ENCODE measurements around the gene SPIRE2. TPM values are rescaled to one million over a fixed set of nuclear protein-coding genes. Genes with fewer than 3 reads are reported as not detected.
"Not testable (repeated sequence)": the region's sequence is repeated elsewhere in the genome, so short reads cannot be mapped to it uniquely, and the experiment has no call there.

SPIRE2 gene
- total and polyA plus RNA-seq, 2 donors (not counting 1 experiment from before 2014, with no cell fraction given), result 0.98 to 2.0 TPM

DNA sequence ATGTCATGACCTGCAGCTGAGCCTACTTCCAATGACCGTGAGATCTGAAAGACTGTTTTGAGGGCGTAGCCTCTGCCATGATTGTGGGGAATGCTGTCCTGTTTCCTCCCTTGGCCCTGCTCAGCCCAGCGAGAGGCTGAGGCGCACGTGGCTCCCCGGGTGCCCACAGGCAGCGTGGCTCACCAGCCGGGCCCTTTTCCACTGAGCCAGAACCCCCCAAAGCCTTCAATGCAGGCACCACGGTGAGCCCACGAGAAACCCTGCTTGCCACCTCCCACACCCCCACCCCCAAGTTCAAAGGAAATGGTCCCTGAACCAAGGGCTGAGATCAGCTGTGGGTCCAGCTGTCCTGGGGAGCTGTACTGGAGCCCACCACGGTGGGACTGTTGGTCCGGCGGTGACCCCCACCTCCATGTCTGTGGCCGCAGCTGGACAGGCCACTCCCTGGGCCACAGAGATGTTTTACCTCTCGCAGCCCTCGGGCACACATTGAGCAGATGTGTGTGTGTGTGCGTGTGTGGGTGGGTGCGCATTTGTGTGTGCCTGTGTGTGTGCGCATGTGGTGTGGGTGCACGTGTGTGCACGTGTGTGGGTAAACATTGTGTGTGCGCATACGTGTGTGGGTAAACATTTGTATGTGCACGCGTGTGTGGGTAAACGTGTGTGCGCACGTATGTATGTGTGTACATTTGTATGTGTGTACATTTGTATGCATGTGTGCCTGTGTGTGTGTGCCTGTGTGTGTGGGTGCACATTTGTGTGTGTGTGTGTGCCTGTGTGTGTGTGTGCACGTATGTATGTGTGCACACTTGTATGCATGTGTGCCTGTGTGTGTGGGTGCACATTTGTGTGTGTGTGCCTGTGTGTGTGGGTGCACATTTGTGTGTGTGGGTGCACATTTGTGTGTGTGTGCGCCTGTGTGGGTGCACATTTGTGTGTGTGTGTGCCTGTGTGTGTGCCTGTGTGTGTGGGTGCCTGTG is 85.4 kb downstream of the SPIRE2 start:
- intact Hi-C loops (cut with micrococcal nuclease), result no loop called here

DNA sequence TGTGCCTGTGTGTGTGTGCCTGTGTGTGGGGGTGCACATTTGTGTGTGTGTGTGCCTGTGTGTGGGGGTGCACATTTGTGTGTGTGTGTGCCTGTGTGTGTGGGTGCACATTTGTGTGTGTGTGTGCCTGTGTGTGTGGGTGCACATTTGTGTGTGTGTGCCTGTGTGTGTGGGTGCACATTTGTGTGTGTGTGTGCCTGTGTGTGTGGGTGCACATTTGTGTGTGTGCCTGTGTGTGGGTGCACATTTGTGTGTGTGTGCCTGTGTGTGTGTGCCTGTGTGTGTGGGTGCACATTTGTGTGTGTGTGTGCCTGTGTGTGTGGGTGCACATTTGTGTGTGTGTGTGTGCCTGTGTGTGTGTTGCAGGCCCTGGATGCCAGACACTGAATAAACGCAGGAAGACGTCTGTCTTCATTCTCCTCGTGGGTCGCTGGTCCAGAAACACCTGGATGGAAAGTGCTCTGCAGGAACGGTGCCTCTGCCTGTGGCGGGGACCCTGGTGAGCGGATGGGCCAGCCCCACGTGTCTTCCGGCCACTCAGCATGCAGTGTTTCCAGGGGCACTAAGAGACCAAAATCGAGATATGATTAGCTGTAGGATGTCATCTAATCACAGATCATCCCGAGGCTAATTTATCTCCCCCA is 86.5 kb downstream of the SPIRE2 start:
- H3K9me3 Mint-ChIP-seq (ENCODE audit: insufficient read depth); ATAC-seq (ENCODE audit: low read depth); H3K9me3 ChIP-seq (ENCODE audit: control extremely low read depth in 1 of 3, control insufficient read depth in 2 of 3, insufficient read depth in 1 of 3, low read length in 2 of 3); DNase-seq; H3K27ac ChIP-seq (ENCODE audit: low read length in 2 of 2); H2AFZ ChIP-seq (ENCODE audit: insufficient read depth, low read depth, low read length, poor library complexity, severe bottlenecking); H3K4me3 ChIP-seq (ENCODE audit: control extremely low read depth in 1 of 5, extremely low read depth in 1 of 5, insufficient read depth in 1 of 5, low read depth in 2 of 5, low read length in 4 of 5); H3K27me3 Mint-ChIP-seq; POLR2A ChIA-PET; H3K79me2 ChIP-seq (ENCODE audit: control insufficient read depth, insufficient read depth, low read length); H3K4me2 ChIP-seq (replicated peaks; ENCODE audit: low read depth, low read length, poor library complexity, severe bottlenecking); H3K4me3 Mint-ChIP-seq; H3K9ac ChIP-seq (ENCODE audit: low read length); CTCF ChIA-PET; intact Hi-C loops (cut with micrococcal nuclease); H3K36me3 ChIP-seq (replicated peaks in 1 of 2; ENCODE audit: control extremely low read depth in 1 of 2, control insufficient read depth in 1 of 2, extremely low read depth in 1 of 2, insufficient read depth in 2 of 2, low read length in 1 of 2): not testable (repeated sequence)
- peaks cover 18% of the 10 kb centered on the region for H4K20me1 ChIP-seq (ENCODE audit: control insufficient read depth, insufficient read depth, low read length, poor library complexity, severe bottlenecking)
- peaks cover 0 to 14% (median 6%) of the 10 kb centered on the region in 4 experiments for H3K27me3 ChIP-seq (replicated peaks in 1 of 4; ENCODE audit: control extremely low read depth in 1 of 4, control insufficient read depth in 3 of 4, insufficient read depth in 4 of 4, low read length in 3 of 4)
- H3K4me1 Mint-ChIP-seq, result peaks cover 23% of the 10 kb centered on the region
- H3K27ac Mint-ChIP-seq, result peak overlapping the region; percentile 3
- H3K4me1 ChIP-seq (ENCODE audit: control insufficient read depth in 2 of 2, insufficient read depth in 2 of 2, low read length in 2 of 2), result peaks cover 17 to 28% of the 10 kb centered on the region in 2 donors
- 75% methylated on average over 5 of the region's 11 CpGs for WGBS (ENCODE audit: insufficient coverage)

More for the DNA sequence above, 85.4 kb downstream of the SPIRE2 start:
- Mint-ChIP-seq H3K4me3 (no peak overlapping the region), H3K9me3 (ENCODE audit: insufficient read depth) (no peaks in the 10 kb centered on the region), H3K27me3 (peaks cover 2% of the 10 kb centered on the region), H3K27ac (peak overlapping the region; percentile 53), H3K4me1 (peaks cover 21% of the 10 kb centered on the region)
- ATAC-seq (ENCODE audit: low read depth) (no peak), DNase-seq (no peak)
- Histone ChIP-seq H3K4me1 (ENCODE audit: control insufficient read depth in 2 of 2, insufficient read depth in 2 of 2, low read length in 2 of 2) (peaks cover 13 to 21% of the 10 kb centered on the region in 2 donors), H2AFZ (ENCODE audit: insufficient read depth, low read depth, low read length, poor library complexity, severe bottlenecking) (no peak overlapping the region), H3K4me3 (ENCODE audit: control extremely low read depth in 1 of 5, extremely low read depth in 1 of 5, insufficient read depth in 1 of 5, low read depth in 2 of 5, low read length in 4 of 5) (no peak overlapping the region), H4K20me1 (ENCODE audit: control insufficient read depth, insufficient read depth, low read length, poor library complexity, severe bottlenecking) (peaks cover 25% of the 10 kb centered on the region), H3K36me3 (replicated peaks in 1 of 2; ENCODE audit: control extremely low read depth in 1 of 2, control insufficient read depth in 1 of 2, extremely low read depth in 1 of 2, insufficient read depth in 2 of 2, low read length in 1 of 2) (peaks cover 0 to 13% of the 10 kb centered on the region in 2 experiments), H3K27me3 (replicated peaks in 1 of 4; ENCODE audit: control extremely low read depth in 1 of 4, control insufficient read depth in 3 of 4, insufficient read depth in 4 of 4, low read length in 3 of 4) (peaks cover 0 to 4% (median 2%) of the 10 kb centered on the region in 4 experiments), H3K9me3 (ENCODE audit: control extremely low read depth in 1 of 3, control insufficient read depth in 2 of 3, insufficient read depth in 1 of 3, low read length in 2 of 3) (no peaks in the 10 kb centered on the region), H3K79me2 (ENCODE audit: control insufficient read depth, insufficient read depth, low read length) (no peaks in the 10 kb centered on the region), H3K27ac (ENCODE audit: low read length in 2 of 2) (no peak overlapping the region), H3K9ac (ENCODE audit: low read length) (no peak overlapping the region), H3K4me2 (replicated peaks; ENCODE audit: low read depth, low read length, poor library complexity, severe bottlenecking) (no peak overlapping the region)
- TF ChIP-seq, protein P1, sequence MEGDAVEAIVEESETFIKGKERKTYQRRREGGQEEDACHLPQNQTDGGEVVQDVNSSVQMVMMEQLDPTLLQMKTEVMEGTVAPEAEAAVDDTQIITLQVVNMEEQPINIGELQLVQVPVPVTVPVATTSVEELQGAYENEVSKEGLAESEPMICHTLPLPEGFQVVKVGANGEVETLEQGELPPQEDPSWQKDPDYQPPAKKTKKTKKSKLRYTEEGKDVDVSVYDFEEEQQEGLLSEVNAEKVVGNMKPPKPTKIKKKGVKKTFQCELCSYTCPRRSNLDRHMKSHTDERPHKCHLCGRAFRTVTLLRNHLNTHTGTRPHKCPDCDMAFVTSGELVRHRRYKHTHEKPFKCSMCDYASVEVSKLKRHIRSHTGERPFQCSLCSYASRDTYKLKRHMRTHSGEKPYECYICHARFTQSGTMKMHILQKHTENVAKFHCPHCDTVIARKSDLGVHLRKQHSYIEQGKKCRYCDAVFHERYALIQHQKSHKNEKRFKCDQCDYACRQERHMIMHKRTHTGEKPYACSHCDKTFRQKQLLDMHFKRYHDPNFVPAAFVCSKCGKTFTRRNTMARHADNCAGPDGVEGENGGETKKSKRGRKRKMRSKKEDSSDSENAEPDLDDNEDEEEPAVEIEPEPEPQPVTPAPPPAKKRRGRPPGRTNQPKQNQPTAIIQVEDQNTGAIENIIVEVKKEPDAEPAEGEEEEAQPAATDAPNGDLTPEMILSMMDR (IDR thresholded peaks at IDR 0.05), result no peak
- 91% methylated on average over 29 of the region's 30 CpGs for WGBS (ENCODE audit: insufficient coverage)
- CTCF ChIA-PET, result no interaction called here
- POLR2A ChIA-PET, result no interaction called here
